ENCODE results near the gene CLCNKB.
A peak's percentile ranks its signal among the peaks of the same experiment; 100 is the strongest.
"Not testable (repeated sequence)": the region's sequence is repeated elsewhere in the genome, so short reads cannot be mapped to it uniquely, and the experiment has no call there.

CLCNKB gene

GRCh38 chr1:16020325-16020724, 23.3 kb upstream of the CLCNKB start:
- H3K36me3 Mint-ChIP-seq: no peaks in the 10 kb centered on the region
- peaks cover 28% of the 10 kb centered on the region for H3K27me3 Mint-ChIP-seq
- H3K27ac Mint-ChIP-seq: no peak overlapping the region
- H3K4me1 Mint-ChIP-seq: peaks cover 18% of the 10 kb centered on the region
- no peaks in the 10 kb centered on the region for H3K9me3 Mint-ChIP-seq
- ATAC-seq: no peak
- no peak overlapping the region for H3K4me3 Mint-ChIP-seq

GRCh38 chr1:16020878-16021277, 22.7 kb upstream of the CLCNKB start:
- not testable (repeated sequence) for H3K4me3 Mint-ChIP-seq, H3K27ac Mint-ChIP-seq, ATAC-seq, H3K36me3 Mint-ChIP-seq, H3K9me3 Mint-ChIP-seq
- Mint-ChIP-seq H3K27me3 (peaks cover 23% of the 10 kb centered on the region), H3K4me1 (peaks cover 13% of the 10 kb centered on the region)

- no peaks in the 10 kb centered on the region for H3K36me3 Mint-ChIP-seq
- H3K9me3 Mint-ChIP-seq: no peaks in the 10 kb centered on the region
- ATAC-seq: no peak
Observed at GRCh38 chr1:16021681-16022080, 21.9 kb upstream of the CLCNKB start, which contains the start of gene CLCNKA. CLCNKA (plus strand) TSS chr1:16022036; CDS start chr1:16022620, 584 bp downstream.

GRCh38 chr1:16022393-16022792, 21.2 kb upstream of the CLCNKB start:
- no peak for ATAC-seq
- Mint-ChIP-seq H3K4me3 (no peak overlapping the region), H3K27ac (no peak overlapping the region), H3K36me3 (no peaks in the 10 kb centered on the region), H3K9me3 (no peaks in the 10 kb centered on the region), H3K4me1 (peaks cover 13% of the 10 kb centered on the region), H3K27me3 (peaks cover 29% of the 10 kb centered on the region)

More at GRCh38 chr1:16021681-16022080, 21.9 kb upstream of the CLCNKB start, which contains the start of gene CLCNKA:
- no peak within 1 kb of the TSS for H3K4me3 Mint-ChIP-seq
- H3K27me3 Mint-ChIP-seq: peaks cover 22% of the 10 kb centered on the region
- peaks cover 11% of the 10 kb centered on the region for H3K4me1 Mint-ChIP-seq
- H3K27ac Mint-ChIP-seq: no peak within 1 kb of the TSS

- H3K27ac Mint-ChIP-seq: no peak overlapping the region
- H3K36me3 Mint-ChIP-seq: no peaks in the 10 kb centered on the region
- no peaks in the 10 kb centered on the region for H3K9me3 Mint-ChIP-seq
- peaks cover 12% of the 10 kb centered on the region for H3K4me1 Mint-ChIP-seq
- no peak overlapping the region for H3K4me3 Mint-ChIP-seq
- no peak for ATAC-seq
- peaks cover 36% of the 10 kb centered on the region for H3K27me3 Mint-ChIP-seq
Observed at GRCh38 chr1:16023050-16023653, 20.4 kb upstream of the CLCNKB start.

GRCh38 chr1:16026302-16026701, 17.3 kb upstream of the CLCNKB start:
- ATAC-seq, H3K4me3 Mint-ChIP-seq, H3K9me3 Mint-ChIP-seq, H3K36me3 Mint-ChIP-seq, H3K27ac Mint-ChIP-seq: not testable (repeated sequence)
- peaks cover 62% of the 10 kb centered on the region for H3K27me3 Mint-ChIP-seq
- H3K4me1 Mint-ChIP-seq: peaks cover 18% of the 10 kb centered on the region

GRCh38 chr1:16026723-16027484, 16.7 kb upstream of the CLCNKB start:
- no peaks in the 10 kb centered on the region for H3K9me3 Mint-ChIP-seq
- H3K36me3 Mint-ChIP-seq: no peaks in the 10 kb centered on the region
- no peak for ATAC-seq
- peaks cover 56% of the 10 kb centered on the region for H3K27me3 Mint-ChIP-seq
- no peak overlapping the region for H3K27ac Mint-ChIP-seq
- H3K4me3 Mint-ChIP-seq: peak overlapping the region; percentile 42
- peaks cover 18% of the 10 kb centered on the region for H3K4me1 Mint-ChIP-seq

- Mint-ChIP-seq H3K4me1 (peaks cover 25% of the 10 kb centered on the region), H3K9me3 (no peaks in the 10 kb centered on the region), H3K4me3 (peak overlapping the region; percentile 8), H3K36me3 (no peaks in the 10 kb centered on the region), H3K27me3 (peaks cover 57% of the 10 kb centered on the region), H3K27ac (no peak overlapping the region)
- ATAC-seq: no peak
Observed at GRCh38 chr1:16028237-16029002, 15.2 kb upstream of the CLCNKB start.

- ATAC-seq, H3K4me3 Mint-ChIP-seq, H3K36me3 Mint-ChIP-seq, H3K27ac Mint-ChIP-seq, H3K9me3 Mint-ChIP-seq: not testable (repeated sequence)
- Mint-ChIP-seq H3K4me1 (peaks cover 25% of the 10 kb centered on the region), H3K27me3 (peaks cover 58% of the 10 kb centered on the region)
Observed at GRCh38 chr1:16029003-16029268, 14.6 kb upstream of the CLCNKB start.

GRCh38 chr1:16029288-16029687, 14.3 kb upstream of the CLCNKB start:
- H3K27ac Mint-ChIP-seq: no peak overlapping the region
- peaks cover 61% of the 10 kb centered on the region for H3K27me3 Mint-ChIP-seq
- ATAC-seq: no peak
- H3K4me3 Mint-ChIP-seq: no peak overlapping the region
- peaks cover 25% of the 10 kb centered on the region for H3K4me1 Mint-ChIP-seq
- no peaks in the 10 kb centered on the region for H3K36me3 Mint-ChIP-seq
- no peaks in the 10 kb centered on the region for H3K9me3 Mint-ChIP-seq

GRCh38 chr1:16031551-16031950, 12.0 kb upstream of the CLCNKB start:
- no peak for ATAC-seq
- no peaks in the 10 kb centered on the region for H3K9me3 Mint-ChIP-seq
- H3K36me3 Mint-ChIP-seq: no peaks in the 10 kb centered on the region
- H3K4me1 Mint-ChIP-seq: peaks cover 25% of the 10 kb centered on the region
- H3K27ac Mint-ChIP-seq: no peak overlapping the region
- no peak overlapping the region for H3K4me3 Mint-ChIP-seq
- peaks cover 65% of the 10 kb centered on the region for H3K27me3 Mint-ChIP-seq

GRCh38 chr1:16032388-16033102, 11.0 kb upstream of the CLCNKB start:
- ATAC-seq: peak; percentile 76
- Mint-ChIP-seq H3K27me3 (peaks cover 65% of the 10 kb centered on the region), H3K36me3 (no peaks in the 10 kb centered on the region), H3K9me3 (no peaks in the 10 kb centered on the region), H3K4me1 (peaks cover 15% of the 10 kb centered on the region), H3K27ac (no peak overlapping the region), H3K4me3 (no peak overlapping the region)

GRCh38 chr1:16033103-16033632, 10.4 kb upstream of the CLCNKB start:
- not testable (repeated sequence) for H3K36me3 Mint-ChIP-seq, H3K27ac Mint-ChIP-seq, H3K4me3 Mint-ChIP-seq, ATAC-seq, H3K9me3 Mint-ChIP-seq
- Mint-ChIP-seq H3K4me1 (peaks cover 12% of the 10 kb centered on the region), H3K27me3 (peaks cover 61% of the 10 kb centered on the region)

GRCh38 chr1:16036461-16036860, 7.1 kb upstream of the CLCNKB start:
- not testable (repeated sequence) for H3K4me1 Mint-ChIP-seq, H3K4me3 Mint-ChIP-seq, H3K27ac Mint-ChIP-seq, H3K36me3 Mint-ChIP-seq, ATAC-seq, H3K9me3 Mint-ChIP-seq
- H3K27me3 Mint-ChIP-seq: peaks cover 46% of the 10 kb centered on the region

- no peak for ATAC-seq
- Mint-ChIP-seq H3K27me3 (peaks cover 48% of the 10 kb centered on the region), H3K9me3 (no peaks in the 10 kb centered on the region), H3K36me3 (no peaks in the 10 kb centered on the region), H3K27ac (no peak overlapping the region), H3K4me3 (no peak overlapping the region), H3K4me1 (no peaks in the 10 kb centered on the region)
Observed at GRCh38 chr1:16038620-16038912, 5.0 kb upstream of the CLCNKB start.
